KBM-7 (cell line): ENCODE data around the gene IDI1.

Experiments
- DNase-seq: peaks from one replicate; pipeline ENCODE4 v3.0.0-alpha.2; 2015
- in situ Hi-C: fragments of 300-500 bp; cut with MboI; formaldehyde crosslinking; loops from 2 replicates; pipeline ENCODE4 v1.14.3; 2020; ENCODE audit warnings: low sequenced_read_pairs, low pct_unique_long_range_greater_than_20kb, mixed read lengths

Gene IDI1

DNA sequence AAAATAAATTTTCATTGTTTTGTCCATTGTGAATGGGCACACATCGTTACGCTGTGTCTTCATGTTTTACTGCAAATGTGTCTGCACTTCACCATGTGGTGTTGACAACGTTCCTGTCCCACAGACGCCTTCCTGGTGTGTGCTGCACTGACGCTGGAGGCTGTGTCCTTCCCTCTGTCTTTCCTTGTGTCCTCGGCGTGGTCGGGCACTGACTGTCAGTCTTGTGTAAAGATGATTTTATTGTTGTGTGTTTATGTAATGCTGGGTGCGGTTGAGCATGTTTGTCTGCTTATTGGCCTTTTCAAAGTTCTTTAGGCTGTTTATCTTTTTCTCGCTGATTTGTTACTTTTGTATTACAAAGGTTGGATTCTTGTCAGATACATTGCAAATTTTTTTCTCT, 41.3 kb downstream of the IDI1 start:
- DNase-seq: no peak
- in situ Hi-C loops: no loop called here

DNA sequence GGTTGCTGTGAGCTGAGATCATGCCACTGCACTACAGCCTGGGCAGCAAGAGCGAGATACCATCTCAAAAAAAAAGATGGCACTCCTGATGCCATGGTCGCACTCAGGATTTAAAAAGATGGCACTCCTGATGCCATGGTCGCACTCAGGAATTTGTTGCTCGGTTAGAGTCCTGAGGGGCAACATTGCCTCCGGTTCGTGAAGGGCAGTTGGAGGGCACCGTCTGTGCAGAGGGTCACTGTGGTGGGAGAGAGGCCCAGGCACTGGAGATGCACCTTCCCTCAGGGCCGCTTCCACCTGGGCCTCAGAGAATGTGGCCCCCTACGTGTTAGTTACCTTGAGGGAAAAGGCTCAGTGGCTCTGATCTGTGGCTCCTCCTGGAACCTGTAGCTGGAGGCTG, 42.3 kb downstream of the IDI1 start:
- in situ Hi-C loops: no loop called here
- DNase-seq: no peak

DNA sequence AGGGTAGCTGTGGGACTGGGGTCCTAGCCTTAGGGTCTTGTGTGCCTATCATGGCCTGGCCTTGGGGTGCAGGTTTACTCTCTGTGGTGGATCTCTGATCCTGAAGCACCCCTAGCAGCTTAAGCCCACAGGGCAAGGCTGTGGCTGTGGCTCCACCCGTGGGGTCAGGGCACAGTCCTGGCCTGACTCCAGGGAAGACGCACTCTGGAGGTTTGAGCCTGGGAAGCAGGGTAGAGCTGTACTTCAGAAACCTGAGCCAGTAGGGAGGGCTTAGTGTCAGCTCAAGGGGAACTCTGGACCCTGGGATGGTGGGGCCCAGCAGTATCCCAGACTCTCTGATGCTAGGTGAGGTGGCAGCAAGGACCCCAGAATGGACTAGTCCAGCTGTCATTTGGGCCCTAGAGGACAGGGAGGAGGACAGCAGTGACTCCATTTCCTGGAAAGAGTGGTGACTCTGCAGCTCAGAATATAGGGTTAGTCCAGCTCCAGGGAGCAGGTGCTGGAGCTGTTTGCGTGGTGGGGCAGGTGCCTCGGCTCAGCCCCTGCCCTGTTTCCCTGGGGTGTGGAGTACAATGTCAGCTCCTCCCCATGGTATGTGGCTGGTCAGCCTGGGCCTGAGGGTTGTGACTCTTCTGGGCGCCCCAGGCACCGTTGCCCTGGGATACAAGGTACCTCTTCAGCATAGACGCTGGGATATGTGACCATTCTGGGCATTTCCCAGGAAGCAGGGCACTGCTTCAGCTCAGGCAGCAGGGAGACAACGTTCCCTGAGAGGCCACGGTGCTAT, 44.8 kb downstream of the IDI1 start:
- no peak for DNase-seq
- in situ Hi-C loops: no loop called here

DNA sequence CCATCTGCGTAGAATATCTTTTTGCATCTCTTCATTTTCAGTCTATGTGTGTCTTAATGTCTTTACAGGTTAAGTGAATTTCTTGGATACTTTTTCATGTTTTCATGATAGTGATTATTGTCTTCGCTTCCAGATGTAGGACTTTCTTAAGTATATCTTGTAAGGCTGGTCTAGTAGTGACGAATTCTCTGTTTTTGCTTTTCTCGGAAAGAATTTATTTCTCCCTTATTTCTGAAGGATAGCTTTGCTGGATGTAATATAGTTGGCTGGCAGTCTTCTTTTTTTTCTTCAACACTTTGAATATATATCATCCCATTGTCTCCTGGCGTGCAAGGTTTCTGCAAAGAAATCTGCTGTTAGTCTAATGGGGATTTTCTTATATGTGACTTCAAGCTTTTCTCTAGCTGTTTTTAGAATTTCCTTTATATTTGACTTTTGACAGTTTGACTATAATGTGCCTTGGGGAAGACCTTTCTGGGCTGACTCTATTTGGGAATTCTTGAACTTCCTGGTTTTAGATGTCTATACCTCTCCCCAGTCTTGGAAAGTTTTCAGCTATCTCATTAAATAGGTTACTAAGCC, 46.4 kb downstream of the IDI1 start:
- DNase-seq: no peak
- in situ Hi-C loops: no loop called here

DNA sequence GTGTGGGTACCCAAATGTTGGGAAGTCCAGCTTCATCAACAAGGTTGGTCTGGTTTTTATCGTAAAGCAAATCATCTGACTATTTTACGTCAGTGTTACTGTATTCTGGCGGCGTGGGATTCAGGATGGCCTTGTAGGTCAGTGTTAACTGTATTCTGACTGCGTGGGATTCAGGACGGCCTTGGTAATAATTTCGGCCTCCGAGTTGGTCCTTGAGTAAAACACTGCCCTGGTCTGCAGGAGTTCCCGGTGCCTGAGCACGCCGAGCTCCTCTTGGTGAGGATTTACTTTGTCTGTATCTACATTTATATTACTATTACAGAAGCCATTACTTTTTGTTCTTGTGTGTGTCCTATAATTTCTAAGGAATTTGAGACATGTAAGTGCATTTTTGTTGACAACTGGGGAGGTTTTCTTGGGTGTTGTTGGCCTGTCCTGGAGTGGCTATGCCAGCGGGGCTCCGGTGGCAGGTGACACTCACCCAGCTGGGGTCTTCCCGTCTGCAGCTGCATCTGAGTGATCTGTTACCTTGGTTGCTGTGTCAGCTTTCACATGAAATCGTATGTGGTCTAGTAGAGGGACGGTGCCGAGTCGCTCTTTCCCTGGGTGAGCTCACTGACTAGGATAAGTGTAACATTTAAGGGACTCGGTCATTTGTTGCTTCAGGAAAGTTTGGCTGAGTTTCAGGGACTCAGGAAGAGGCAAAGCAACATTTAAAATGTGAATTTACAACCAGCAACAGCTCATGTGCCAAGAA, 51.5 kb downstream of the IDI1 start:
- no peak for DNase-seq

DNA sequence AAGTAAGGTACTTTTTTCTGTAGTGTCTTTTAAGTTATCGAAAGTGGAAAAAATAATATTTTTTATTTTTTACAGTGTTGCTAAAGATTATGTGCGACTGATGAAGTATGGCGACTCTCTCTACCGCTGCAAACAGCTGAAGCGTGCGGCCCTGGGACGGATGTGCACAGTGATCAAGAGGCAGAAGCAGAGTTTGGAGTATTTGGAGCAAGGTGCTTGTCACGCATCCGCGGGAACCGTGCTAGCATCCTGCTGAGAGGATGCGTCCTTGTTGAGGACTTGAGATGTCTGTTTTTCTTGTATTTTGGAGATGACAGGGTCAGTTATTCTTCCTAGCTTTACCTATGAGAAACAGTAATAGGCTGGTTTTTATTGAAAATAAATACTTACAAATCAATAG, 52.9 kb downstream of the IDI1 start:
- in situ Hi-C loops: no loop called here
- no peak for DNase-seq

More for the DNA sequence above, 51.5 kb downstream of the IDI1 start:
- in situ Hi-C loops: no loop called here

DNA sequence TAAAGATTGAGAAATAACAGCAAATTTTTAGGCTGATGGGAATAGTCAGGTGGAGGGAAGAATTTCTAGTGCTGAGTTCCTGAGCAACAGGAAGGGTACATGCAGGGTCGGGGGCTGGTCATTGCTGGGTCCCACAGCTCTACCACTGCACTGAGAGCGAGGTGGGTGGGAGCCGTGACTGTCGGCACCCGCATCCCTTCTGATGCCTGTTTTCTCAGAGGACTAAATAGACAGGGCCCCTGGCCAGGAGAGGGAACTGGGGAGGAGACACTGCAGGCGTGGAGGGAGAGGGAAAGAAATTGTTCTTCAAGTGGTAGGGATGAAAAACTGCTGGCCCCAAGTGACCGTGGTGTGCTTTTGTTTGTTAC, 53.4 kb downstream of the IDI1 start:
- DNase-seq: no peak
- in situ Hi-C loops: no loop called here

DNA sequence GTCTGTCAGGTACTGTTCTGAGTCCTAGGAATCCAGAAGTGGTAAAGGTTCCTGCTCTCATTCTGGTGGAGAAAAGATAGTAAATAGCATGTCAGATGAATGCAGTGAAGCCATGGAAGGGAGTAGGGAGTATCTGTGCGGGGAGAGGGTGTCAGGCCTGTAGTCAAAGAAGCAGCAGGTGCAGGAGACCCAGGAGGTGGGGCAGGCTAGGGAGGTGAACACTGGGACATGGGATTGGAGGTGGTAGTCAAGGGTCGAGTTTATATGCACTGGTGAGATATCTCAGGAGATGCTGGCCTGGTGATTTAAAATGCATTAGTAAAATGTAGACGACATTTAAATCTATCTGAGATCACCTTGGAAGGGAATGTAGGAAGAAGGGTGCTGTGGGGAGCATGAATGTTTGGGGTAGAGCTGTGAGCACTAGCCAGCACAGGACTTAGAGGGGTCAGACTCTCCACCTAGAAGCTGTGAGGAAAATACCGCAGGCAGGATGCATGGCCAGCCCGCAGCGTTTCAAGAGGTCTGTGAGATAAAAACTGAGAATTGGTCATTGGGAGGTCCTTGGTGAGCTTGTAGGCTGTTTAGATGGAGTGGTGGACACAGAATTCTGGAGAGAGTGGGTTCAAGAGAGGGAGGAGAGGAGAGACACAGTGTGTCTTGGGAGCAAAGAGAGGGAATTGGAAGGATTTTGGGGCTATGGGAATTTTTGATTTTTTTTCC, 53.9 kb downstream of the IDI1 start:
- DNase-seq: no peak
- in situ Hi-C loops: no loop called here

DNA sequence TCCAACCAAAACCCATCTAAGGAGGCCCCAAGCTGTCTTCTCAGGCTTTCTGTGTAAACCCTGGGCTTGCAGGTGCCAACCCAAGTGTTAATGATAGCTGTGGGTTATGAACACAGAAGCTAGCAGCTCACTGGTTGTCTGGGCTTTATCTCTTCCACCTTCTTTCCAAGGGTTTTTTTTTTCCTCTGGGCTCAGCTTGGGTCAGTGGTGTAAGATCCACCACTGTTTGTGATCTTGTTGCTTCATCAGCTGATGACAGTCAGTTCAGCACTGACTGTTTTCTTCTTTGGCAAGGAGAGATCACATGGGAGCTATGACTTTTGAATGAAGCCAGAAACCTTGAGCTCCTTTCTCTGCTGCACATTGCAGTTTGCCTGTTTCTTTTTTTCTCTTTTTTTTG, 56.0 kb downstream of the IDI1 start:
- in situ Hi-C loops: no loop called here
- no peak for DNase-seq

DNA sequence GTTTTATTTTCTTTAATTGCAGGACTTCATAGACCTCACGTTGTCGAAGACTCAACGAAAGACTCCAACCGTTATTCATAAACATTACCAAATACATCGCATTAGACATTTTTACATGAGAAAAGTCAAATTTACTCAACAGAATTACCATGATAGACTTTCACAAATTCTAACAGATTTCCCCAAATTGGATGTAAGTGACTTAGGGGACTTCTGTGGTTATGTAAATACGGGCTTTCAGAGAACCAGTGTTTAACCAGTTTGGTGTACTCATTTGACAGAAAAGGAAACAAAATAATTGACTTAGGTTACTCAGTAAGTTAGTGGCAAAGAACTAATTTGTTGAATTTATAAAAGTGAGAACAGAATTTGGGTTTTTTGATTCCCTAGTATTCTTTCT, 56.5 kb downstream of the IDI1 start:
- DNase-seq: no peak
- in situ Hi-C loops: no loop called here

DNA sequence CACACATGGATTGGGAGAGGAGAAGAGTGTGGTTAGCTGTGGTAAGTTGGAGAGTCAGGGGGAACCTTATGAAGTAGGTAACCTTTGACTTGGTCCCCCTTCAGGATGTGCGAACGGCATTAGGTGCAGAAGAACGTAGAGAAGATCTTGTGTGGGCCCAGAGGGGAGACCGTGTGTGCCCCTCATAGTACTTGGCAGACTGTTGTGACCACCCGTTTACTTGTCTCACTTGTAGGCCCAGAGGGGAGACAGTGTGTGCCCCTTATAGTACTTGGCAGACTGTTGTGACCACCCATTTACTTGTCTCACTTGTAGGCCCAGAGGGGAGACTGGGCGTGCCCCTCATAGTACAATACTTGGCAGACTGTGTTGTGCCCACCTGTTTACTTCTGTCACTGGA, 58.1 kb downstream of the IDI1 start:
- DNase-seq: no peak
- in situ Hi-C loops: no loop called here
